Measurements from ENCODE around the gene TUBB2B. TPM values are rescaled to one million over a fixed set of nuclear protein-coding genes. Genes with fewer than 3 reads are reported as not detected.
"Not testable (repeated sequence)": the region's sequence is repeated elsewhere in the genome, so short reads cannot be mapped to it uniquely, and the experiment has no call there.

Gene TUBB2B
- total RNA-seq, 1 donor from 2014 or later: 119 TPM

DNA sequence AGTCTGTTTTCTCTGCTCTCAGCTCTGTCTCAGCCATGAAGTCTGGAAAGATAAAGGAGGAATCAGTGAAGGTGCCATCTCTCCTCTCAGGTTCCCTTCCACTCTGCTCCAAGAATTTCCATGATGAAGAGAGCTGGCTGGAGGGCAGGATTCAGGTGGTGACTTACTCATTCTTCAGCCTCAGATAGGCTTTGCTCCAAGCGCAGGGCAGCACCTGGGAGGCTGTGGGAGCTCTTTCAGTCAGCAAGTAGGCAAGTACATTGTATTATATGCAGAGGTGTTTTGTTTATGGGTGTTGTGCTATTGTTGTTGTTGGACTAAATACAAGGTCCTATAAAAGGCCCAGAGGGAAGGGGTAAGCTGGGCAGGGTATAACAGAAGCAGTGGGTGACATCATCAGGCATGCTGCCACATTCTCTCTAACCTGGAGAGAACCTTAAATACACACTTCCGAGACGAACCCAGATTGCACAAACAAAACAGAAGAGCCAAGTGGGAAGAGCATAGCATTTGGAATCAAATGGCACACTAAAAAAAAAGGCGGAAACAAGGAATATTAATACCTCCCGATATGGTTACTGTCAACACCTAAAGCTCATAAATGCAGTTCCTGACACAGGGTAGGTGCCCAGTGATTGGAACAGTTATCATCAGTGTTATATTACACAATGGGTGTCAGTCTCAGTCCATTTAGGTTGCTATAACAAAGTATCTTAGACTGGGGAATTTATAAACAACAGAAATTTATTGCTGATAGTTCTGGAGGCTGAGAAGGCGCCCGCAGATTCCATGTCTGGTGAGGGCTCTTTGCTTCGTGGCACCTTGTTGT is 16.8 kb upstream of the TUBB2B start:
- DNase-seq (ENCODE audit: low spot score): no peak
- H3K27me3 Mint-ChIP-seq (ENCODE audit: low read depth): no peaks in the 10 kb centered on the region
- no peak overlapping the region for H3K4me3 Mint-ChIP-seq (ENCODE audit: unreplicated experiment)
- H3K4me1 Mint-ChIP-seq (ENCODE audit: low read depth): peaks cover 26% of the 10 kb centered on the region
- H3K9me3 Mint-ChIP-seq (ENCODE audit: low read depth): peaks cover 5% of the 10 kb centered on the region
- no peak for TF ChIP-seq CTCF (IDR thresholded peaks at IDR 0.05)
- H3K36me3 Mint-ChIP-seq (ENCODE audit: low read depth): no peaks in the 10 kb centered on the region
- H3K27ac Mint-ChIP-seq (ENCODE audit: unreplicated experiment): no peak overlapping the region

- H3K36me3 Mint-ChIP-seq (ENCODE audit: low read depth): no peaks in the 10 kb centered on the region
- peaks cover 21% of the 10 kb centered on the region for H3K4me1 Mint-ChIP-seq (ENCODE audit: low read depth)
- no peaks in the 10 kb centered on the region for H3K27me3 Mint-ChIP-seq (ENCODE audit: low read depth)
- no peak overlapping the region for H3K27ac Mint-ChIP-seq (ENCODE audit: unreplicated experiment)
- no peak for TF ChIP-seq CTCF (IDR thresholded peaks at IDR 0.05)
- no peak overlapping the region for H3K4me3 Mint-ChIP-seq (ENCODE audit: unreplicated experiment)
- no peak for DNase-seq (ENCODE audit: low spot score)
- peaks cover 5% of the 10 kb centered on the region for H3K9me3 Mint-ChIP-seq (ENCODE audit: low read depth)
Measured at GRCh38 chr6:3242768-3243167, 15.3 kb upstream of the TUBB2B start.

DNA sequence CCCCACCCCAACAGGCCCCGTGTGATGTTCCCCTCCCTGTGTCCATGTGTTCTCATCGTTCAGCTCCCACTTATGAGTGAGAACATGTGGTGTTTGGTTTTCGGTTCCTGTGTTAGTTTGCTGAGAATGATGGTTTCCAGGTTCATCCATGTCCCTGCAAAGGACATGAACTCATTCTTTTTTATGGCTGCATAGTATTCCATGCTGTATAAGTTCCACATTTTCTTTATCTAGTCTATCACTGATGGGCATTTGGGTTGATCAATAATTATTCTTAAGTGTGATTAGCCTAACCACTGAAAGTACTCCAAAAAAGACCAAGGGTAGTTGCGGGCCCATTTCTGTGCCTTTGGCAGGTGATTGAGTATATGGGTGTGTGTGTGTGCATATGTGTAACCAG is 14.3 kb upstream of the TUBB2B start:
- peaks cover 14% of the 10 kb centered on the region for H3K4me1 Mint-ChIP-seq (ENCODE audit: low read depth)
- H3K27me3 Mint-ChIP-seq (ENCODE audit: low read depth); DNase-seq (ENCODE audit: low spot score); H3K9me3 Mint-ChIP-seq (ENCODE audit: low read depth); H3K36me3 Mint-ChIP-seq (ENCODE audit: low read depth); H3K27ac Mint-ChIP-seq (ENCODE audit: unreplicated experiment); H3K4me3 Mint-ChIP-seq (ENCODE audit: unreplicated experiment): not testable (repeated sequence)

DNA sequence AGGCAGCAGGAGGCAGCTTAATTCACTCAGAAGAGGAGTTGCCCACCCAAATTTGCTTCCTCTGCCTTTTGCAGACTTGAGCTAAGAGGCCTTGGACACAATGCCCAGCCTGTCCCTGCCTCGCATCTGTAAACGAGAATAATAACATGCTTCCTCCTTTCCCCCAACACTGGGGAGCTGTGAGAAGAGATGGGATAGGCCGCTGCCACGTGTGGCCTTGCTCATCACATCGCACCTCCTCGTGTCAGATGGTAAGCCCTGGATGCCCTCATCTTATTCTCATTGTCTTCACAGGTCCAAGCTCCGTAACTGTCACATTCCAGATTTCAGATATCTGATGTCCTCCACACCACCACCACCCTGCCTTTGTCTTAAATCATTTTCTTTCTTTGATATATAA is 13.1 kb upstream of the TUBB2B start:
- TF ChIP-seq CTCF (IDR thresholded peaks at IDR 0.05): no peak
- no peak overlapping the region for H3K27ac Mint-ChIP-seq (ENCODE audit: unreplicated experiment)
- no peak overlapping the region for H3K4me3 Mint-ChIP-seq (ENCODE audit: unreplicated experiment)
- DNase-seq (ENCODE audit: low spot score): no peak
- H3K4me1 Mint-ChIP-seq (ENCODE audit: low read depth): peaks cover 8% of the 10 kb centered on the region
- no peaks in the 10 kb centered on the region for H3K36me3 Mint-ChIP-seq (ENCODE audit: low read depth)
- H3K27me3 Mint-ChIP-seq (ENCODE audit: low read depth): no peaks in the 10 kb centered on the region
- peaks cover 5% of the 10 kb centered on the region for H3K9me3 Mint-ChIP-seq (ENCODE audit: low read depth)

GRCh38 chr6:3239110-3239830 is 11.8 kb upstream of the TUBB2B start:
- H3K4me1 Mint-ChIP-seq (ENCODE audit: low read depth): peaks cover 8% of the 10 kb centered on the region

More at GRCh38 chr6:3239110-3239830, 11.8 kb upstream of the TUBB2B start:
- Mint-ChIP-seq H3K4me3 (ENCODE audit: unreplicated experiment) (no peak overlapping the region), H3K27ac (ENCODE audit: unreplicated experiment) (no peak overlapping the region), H3K9me3 (ENCODE audit: low read depth) (peaks cover 4% of the 10 kb centered on the region), H3K27me3 (ENCODE audit: low read depth) (no peaks in the 10 kb centered on the region), H3K36me3 (ENCODE audit: low read depth) (no peaks in the 10 kb centered on the region)
- peak; percentile 47 for TF ChIP-seq CTCF (IDR thresholded peaks at IDR 0.05)
- DNase-seq (ENCODE audit: low spot score): no peak

All from chondrocyte (in vitro differentiated cells).